ENCODE results near the gene KIF25.

KIF25 gene

DNA sequence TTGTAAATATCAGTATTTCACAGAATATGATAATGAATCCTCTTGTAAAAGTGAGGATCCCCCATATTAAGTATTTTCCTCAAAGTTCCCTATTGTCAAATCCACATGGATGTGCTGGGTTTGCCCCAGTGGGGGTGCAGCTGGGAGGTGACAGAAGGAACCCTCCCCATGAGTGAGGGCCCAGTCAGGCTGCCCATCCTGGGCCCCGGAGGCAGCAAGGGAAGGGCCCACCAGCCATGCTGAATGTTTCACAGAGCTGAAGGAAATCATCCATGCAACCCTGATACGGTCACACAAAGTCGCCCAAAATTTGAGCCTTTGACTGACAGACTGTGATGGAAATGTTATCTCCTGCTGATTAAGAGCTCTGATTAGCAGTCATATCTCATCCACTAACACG is 41.8 kb downstream of the KIF25 start:
- DNase-seq = no peak

DNA sequence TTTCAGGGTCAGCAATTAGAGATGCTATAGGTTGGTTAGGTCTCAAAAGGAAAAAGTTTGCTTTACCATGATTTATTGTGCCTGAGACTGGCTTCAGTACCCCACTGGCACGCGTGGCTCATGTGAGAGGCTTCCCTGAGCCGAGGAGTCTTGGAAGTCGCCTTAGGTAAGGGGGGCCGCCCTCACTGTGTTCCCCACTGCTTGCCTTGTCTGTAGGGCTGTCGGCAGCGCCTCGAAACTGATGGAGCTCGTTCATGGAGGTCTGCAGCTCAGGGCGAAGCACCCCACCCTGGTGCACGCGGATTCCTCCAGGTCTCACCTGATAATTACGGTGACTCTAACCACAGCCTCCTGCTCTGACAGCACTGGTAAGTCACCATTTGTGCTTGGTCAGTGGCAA is 42.4 kb downstream of the KIF25 start:
- DNase-seq = no peak

DNA sequence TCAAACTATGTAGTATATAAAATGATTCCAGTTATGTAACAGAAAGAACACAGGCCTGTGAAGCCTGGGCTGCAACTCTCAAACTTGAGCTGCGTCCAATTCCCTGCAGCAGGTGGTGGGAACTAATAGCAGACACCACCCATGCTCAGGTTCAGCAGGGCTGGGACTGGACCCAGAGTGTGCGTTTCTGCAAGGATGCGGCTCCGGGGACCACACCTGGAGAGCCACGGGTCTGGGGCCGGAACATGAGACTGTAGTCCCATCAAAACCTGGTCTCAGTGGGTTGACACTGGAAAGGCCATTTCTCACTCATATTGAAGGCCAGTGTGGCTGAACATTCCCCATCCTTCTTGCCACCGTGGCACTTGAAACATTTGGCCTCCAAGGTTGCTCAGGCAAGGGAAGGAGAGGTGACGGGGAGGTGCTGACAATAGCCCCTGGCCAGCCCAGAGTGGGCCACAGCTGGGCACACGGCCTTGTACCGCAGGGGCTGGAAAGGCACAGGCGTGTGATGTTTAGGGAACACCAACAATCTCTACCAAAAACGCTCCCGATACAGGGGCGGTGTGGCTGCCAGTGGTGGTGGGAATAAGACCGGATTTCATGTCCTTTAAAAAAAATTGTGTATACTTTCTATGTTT is 43.5 kb downstream of the KIF25 start:
- DNase-seq = no peak

DNA sequence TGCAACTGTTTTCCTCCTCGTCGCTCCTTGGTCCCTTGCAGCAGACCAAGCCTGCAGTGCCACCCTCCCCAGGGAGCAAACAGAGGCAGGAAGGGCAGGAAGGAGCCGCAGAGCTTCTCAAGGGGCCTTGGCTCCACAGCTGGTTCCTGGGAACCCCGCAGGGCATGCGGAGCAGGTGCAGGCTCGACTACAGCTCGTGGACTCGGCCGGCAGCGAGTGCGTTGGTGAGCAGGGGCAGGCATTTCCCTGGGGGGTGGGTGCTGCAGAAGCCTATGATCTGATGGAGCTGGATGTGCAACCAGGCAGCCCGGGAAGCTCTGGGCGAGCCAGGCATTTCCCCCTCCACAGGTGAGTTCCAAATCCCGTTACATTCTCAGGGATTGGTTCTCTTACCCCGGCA is 44.5 kb downstream of the KIF25 start:
- no peak for DNase-seq

DNA sequence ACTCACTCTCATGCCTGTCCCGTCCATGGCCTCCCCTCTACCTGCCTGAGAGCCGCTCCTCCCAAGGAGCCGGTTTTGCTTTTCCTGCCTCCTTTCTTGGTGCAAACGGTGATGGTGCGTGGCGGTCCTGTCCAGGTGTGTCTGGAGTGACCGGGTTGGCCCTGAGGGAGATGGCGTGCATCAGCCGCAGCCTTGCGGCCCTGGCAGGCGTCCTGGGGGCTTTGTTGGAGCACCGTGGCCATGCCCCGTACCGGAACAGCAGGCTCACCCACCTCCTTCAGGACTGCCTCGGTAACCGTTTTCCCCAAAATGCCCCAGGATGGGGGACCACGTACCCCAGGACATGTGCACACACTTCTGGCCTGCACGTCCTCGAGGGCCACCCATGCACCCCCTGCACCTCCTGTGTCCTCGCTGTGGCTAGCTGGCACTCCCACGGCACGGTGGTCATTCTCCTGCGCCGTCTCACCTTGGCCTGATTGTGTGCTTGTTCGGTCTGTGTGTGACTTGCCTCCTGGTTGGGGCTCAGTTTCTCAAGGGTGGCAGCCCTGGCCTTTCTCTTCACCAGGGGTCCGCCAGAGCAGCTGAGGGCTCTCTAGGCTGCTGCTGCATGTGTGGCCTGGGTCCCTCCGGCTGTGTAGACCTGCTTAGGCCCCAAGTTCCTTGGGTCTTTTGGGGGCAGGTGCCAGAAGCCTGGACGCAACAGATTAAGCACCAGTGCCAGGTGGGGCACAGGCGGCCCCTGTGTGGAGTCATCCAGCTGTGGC is 45.1 kb downstream of the KIF25 start:
- DNase-seq = no peak

DNA sequence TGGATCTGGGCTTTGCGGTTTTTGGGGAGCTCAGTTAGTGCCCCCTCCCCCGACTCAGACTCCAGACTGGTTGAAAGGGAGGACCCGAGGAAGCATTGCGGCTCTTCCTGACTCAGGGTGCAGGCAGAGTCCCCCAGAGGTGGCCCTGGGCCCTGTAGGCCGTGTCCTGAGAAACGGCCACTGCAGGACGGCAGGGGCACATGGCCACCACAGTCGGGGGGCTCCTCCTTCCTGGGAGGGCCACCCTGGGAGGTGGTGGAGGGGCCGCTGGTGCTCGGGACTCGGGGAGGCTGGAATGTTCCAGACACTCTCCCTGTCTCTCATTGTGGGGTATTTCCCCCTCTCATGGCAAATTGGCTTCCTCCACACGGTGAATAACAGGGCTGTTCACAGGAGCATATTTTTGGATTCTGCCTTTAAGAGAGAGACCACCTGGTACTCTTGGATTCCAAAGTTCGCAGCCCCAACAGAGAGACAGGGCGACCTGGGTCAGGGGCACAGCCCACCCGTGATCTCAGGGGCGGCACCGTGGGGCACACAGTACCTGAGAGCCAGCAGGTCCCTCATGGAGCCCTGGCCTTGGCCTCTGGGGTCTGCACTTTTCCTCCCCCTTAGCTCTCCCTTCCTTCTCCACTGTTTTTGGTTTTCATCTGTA is 45.8 kb downstream of the KIF25 start:
- no peak for DNase-seq

DNA sequence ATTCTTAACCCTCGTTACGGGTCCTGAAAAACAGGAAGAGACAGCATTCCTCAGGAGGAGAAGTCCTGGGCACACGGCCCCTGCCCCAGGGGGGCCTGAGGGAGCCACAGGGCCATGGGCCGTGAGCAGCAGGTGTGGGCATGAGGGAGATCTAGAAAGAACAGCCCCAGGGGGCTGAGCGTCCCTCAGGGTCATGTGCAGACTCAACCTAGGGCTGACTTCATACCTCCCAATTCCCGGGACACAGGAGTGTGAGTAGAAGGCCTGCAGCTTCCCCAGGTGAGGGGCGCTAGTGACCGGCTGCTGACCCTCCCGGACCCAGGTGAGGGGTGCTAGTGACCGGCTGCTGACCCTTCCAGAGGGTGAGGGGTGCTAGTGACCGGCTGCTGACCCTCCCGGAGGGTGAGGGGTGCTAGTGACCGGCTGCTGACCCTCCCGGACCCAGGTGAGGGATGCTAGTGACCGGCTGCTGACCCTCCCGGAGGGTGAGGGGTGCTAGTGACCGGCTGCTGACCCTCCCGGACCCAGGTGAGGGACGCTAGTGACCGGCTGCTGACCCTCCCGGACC is 46.5 kb downstream of the KIF25 start:
- no peak for DNase-seq

DNA sequence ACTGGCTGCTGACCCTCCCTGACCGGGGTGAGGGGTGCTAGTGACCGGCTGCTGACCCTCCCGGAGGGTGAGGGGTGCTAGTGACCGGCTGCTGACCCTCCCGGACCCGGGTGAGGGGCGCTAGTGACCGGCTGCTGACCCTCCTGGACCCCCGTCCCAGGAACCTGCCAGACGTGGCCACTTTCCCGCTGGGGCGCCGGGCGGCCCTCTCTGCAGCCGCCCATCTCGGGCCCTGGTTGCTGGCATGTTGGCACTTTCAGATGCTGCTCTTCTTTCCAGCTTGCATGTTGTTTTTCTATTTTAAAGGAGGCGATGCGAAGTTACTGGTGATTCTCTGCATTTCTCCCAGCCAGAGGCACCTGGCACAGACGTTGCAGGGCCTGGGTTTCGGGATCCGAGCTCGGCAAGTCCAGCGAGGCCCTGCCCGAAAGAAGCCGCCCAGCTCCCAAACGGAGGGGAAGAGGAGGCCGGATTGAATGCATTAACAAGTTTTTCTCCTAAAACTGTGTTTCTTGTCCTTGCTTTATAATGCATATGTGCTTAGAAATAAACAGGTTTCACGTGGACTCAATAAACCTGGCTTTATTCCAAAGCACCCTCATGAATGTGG is 47.2 kb downstream of the KIF25 start:
- no peak for DNase-seq

DNA sequence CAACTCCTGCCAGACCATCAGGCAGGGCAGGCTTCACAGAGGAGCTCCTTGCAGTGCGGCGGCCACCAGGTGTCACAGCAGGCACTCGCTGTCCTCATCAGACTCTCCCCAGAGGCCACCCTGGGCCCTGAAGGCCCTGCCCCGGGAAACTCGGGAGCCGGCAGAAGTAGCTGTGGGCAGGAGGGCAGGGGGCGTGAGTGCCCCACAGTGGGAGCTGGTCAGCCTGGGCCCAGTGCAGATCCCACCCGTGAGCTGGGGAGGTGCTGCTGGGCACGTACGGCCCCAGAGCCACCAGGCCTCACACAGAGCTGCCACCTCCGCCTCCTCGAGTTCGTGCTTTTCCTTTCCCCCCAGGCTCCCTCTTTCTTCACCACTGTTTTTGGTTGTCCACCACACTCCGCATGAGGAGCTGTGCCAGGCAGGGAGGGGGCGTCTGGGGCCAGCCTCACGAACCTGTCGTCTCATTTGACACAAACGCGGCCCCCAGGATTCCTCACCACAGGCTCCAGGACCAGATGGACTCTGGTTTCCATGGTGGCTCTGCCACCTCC is 47.7 kb downstream of the KIF25 start:
- no peak for DNase-seq

DNA sequence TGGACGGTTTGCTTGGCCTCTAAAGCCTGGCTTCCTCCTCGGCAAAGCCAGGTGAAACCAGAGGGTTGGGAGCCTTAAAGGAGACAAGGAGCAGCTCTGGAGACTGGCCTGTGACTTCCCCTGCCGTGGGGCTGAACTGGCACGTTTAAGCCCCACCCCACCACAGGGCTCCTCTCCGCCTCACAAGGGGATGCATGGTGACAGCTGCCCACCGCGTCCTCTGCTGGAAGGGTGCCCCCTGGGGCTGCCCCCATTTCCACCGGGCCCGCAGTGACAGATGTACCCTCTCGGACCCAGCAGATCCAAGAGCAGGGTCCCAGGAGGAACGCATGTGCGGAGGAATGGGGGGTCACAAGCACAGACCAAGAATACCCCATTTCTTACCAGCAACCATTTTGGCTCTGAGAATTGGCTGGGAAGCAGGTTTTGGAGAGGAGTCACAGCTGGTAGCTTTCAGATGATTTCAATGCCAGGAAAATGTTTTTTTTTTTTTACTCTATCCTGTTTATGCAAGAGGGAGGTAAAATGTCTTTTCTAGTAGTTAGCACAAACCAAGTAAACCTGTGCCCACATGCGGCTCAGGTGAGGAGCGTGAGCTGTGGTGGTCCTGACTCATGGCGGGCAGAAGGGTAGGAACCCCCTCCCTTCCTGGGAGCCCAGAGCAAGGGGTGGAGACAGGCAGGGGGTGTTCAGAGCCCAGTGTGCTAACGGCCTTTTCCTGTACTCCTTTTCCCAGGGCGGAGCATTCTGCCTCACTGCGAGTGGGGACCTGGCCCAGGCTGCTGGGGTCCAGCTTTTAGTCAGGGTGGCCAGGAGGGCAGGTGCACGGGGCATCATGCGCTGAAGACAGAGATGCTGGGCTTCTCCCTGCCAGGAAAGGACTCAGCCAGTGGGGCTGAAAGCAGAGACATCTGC is 48.5 kb downstream of the KIF25 start:
- no peak for DNase-seq

DNA sequence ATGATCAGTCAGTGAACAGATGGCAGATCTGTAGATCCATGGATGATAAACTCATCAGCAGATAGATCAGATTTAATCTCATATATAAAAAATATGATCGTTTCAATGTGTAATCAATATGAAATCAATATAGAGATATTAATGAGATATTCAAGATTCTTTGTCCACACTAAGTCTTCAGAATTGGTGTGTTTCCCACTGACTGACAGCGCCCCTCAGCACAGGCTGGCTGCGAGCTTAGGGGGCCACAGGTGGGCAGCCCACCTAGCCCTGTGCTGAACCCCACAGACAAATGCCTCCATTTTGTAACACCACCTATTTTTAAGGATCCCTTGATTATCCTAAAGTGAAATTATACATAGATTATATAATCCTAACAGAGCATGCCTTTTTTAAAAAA is 49.2 kb downstream of the KIF25 start:
- DNase-seq = no peak

DNA sequence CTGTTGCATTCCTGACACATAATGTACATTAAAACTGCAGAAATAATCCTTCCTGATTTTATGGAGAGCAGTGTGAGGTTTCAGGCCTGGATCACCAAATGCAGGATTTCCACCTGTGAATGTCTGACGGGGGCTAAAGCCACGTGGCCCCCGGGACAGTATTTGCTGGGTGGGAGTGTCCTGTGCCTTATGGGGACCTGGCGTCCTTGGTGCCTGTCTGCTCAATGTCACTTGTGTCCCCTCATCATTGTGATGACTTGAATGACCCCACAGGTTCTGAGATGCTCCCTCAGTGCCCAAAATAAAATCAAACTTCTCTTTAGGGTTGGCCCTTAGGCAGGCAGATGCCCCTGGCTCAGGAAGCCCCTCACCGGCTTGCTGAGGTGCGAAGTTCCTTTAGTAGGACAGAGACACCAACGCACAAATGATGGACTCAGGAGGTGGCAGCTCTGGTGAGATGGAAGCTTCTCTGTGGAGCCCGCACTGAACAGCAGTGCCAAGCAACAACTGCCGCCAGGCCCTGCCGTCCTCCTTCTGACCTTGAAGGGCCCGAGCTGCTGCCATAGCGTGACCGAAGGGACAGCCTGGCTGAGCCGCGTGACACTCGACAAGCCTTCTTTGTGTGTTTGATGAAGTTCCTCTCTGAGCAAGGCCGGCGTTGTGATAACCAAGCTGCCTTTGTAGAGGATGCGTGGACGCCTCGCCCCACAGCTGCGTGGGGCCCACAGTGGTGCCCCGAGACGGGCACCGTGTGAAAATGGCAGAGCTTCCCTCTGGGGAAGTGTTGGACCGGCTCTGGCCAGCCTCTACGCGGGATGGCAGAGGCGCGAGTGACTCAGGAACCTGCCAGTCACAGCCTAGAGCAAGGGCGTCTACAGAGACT is 50.6 kb downstream of the KIF25 start:
- no peak for DNase-seq

DNA sequence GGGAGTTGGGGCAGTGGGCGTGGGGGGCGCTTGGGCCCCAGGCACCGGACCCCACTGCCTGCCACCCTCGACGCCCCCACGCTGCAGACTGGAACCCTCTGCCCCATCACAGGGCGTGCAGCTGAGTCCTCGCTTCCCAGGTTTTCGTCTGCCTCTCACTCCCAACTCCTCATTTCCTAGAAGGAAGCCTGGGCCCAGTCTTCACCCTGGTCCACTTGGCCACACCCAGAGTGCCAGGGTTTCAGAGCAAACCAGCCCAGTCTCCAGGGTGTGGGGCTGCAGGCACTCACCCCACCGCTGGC is 51.2 kb downstream of the KIF25 start:
- no peak for DNase-seq

DNA sequence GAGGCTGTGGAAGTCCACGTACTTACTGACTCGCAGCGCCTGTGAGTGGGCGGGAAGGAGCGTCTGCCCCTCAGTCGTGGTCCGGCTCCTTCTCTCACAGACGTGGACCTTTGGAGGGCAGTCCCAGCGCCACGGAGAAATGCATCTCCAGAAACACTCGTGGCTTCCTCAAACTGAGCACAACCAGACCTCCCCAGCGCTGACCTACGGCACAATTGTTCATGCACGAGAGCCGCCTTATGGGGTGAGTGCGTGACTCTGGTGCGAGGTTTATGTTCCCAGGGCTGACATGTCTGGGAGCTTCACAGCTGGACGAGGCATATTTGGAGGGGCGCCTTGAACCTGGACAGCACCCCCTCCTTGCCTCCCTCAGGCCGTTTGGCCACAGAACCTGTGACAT is 51.8 kb downstream of the KIF25 start:
- DNase-seq = no peak

DNA sequence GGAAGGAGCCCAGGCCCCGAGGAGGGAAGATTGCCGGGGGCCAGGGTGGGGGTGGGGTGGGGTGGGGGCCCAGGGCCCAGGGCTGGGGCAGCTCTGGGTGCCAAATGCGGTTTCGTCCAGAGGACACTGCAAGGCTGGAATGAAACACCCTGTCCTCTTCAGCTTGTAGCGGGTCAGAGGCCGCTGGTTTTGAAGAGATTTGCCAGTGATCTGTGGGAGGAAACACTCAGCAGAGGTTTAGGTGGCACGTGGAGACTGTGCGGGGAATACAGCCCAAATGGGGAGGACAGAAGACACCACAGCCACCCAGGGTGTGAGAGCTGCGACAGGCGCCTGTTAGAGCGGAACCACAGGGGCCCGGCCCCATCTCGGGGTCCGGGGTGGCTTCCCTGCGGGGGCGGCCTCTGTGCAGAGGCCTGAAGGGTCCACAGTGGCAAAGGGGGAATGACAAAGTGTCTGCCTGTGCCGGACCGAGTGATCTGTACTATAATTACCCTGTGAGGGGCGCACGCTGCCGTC is 52.3 kb downstream of the KIF25 start:
- DNase-seq = no peak

DNA sequence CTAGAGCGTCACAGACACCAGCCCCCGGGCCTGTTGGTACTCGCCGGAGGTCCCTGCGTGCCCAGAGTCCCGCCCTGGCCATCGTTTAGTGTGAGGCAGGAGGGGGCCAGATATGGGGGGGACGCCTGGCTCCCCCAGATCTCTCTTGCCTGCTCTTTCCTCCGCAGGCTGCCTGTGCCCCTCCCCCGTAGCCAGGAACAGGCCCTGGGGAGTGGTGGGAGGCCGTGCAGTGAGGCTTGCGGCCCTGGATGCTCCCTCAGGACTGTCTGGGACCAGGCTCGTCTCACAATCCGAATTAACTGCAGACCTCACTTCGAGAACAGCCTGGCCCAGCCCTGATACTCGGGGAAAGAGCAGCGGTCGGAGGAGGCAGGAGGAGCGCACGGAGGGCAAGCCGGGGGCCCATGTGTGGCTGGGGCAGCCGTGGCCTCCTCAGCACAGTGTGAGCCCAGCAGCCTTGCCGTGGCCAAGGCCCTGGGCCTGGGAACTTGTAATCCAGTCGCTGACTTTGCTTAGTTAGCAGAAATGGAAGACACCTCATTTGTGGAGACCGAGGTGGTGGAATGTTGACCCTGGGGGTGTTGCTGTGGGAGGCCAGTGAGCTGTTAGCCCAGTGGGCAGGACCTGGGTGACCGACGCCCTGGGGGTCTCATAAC is 52.9 kb downstream of the KIF25 start:
- DNase-seq = no peak

DNA sequence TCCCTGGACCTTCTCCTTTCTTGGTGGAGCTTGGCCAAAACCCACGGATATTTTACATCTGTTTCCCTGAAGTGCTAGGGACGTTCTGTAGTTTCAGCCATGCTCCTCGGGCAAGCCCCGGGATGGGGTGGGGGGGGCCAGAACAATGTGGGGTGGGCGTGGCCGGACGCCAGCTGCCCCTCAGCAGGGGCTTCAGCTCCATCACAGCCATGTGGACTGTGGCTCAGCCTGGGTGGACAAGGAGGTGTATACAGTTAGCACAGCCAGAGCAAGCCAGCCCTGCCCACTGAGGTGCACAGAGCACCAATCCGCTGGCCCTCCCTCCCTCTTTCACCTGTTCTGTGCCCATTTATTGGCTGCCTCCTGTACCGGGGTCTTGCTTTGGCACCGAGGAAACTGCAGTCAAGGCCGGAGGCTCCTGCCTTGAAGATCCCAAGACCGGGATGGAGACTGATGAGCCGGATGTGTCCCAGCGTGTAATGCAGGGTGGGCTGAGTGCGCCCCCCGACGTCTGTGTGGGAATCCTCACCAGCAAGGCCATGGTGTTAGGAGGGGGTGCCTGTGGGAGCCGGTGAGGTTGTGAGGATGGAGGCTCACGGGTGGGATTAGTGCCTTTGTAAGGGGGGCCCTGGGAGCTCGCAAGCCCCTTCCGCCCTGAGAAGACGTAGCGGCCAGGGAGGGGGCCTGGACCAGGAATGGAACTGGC is 53.6 kb downstream of the KIF25 start:
- no peak for DNase-seq

DNA sequence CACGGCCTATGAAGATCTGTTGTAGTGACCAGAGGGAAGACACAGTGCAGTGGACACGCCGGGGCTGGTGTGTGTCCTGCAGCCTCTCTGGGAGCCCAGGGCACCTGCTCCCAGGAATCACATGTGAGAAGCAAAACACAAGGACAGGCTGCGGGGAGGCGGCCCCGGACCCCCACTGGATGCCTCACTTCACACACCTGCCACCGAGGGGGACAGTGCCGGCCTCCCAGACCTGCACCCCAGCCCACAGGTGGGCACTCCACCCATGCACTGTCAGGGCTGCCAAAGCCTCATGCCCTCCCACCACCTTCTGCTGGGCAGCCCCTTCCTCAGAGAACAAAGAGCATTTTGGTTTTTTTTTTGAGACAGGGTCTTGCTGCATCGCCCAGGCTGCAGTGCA is 54.2 kb downstream of the KIF25 start:
- DNase-seq = no peak

DNA sequence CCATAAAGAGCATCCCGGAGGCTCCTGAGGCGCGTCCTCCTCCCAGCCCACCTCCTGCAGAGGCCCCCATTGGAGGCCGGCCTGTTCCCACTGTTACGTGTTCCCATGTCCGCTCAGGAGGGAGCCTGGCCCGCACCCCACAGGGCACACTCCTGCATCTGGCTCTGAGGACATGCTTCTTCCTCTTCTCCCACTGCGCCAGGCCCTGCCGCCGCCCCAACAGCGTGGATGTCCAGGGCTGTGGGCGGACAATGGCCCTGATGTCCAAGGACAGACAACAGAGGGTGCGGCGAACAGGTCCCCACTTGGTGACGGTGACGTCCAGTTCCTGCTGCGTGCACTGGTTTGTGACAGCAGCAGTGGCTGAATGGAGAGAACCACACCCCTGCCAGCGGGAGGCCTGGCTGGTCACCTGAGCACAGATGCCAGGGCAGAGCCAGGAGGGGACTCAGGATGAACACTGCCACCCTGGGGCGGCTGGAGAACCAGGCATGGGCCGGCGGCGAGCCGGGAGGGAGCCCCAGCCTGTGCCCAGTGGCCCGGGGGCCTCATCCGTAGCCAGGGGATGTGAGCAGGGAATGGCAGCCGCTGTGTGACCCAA is 54.9 kb downstream of the KIF25 start:
- no peak for DNase-seq

All from activated CD4-positive, alpha-beta T cell treated with anti-CD3 and anti-CD28 coated beads, Interleukin-2, Interleukin-6, amounts not matched to agents 100 ng/mL and 50 ng/mL, durations not matched to agents 16 hours and 8 hours (primary cell).